ENCODE results near the gene WAC.
"Not testable (repeated sequence)": the region's sequence is repeated elsewhere in the genome, so short reads cannot be mapped to it uniquely, and the experiment has no call there.

The WAC gene

GRCh38 chr10:28566458-28567015 lies 33.6 kb downstream of the WAC start:
- Mint-ChIP-seq H3K4me3 (no peak overlapping the region), H3K4me1 (peaks cover 87% of the 10 kb centered on the region), H3K9me3 (no peaks in the 10 kb centered on the region), H3K27me3 (no peaks in the 10 kb centered on the region), H3K36me3 (ENCODE audit: low read depth) (peaks cover 55% of the 10 kb centered on the region), H3K27ac (no peak overlapping the region)
- DNase-seq (no peak), ATAC-seq (no peak)

- ATAC-seq (peak; percentile 78), DNase-seq (no peak)
- no peak overlapping the region for H3K4me3 Mint-ChIP-seq
- no peaks in the 10 kb centered on the region for H3K27me3 Mint-ChIP-seq
- H3K4me1 Mint-ChIP-seq, result peaks cover 90% of the 10 kb centered on the region
- H3K9me3 Mint-ChIP-seq, result no peaks in the 10 kb centered on the region
- peaks cover 47% of the 10 kb centered on the region for H3K36me3 Mint-ChIP-seq (ENCODE audit: low read depth)
- H3K27ac Mint-ChIP-seq, result peak overlapping the region; percentile 65
Observed at GRCh38 chr10:28569506-28570159, 36.7 kb downstream of the WAC start.

GRCh38 chr10:28570598-28570997 lies 37.7 kb downstream of the WAC start:
- peaks cover 53% of the 10 kb centered on the region for H3K36me3 Mint-ChIP-seq (ENCODE audit: low read depth)
- no peaks in the 10 kb centered on the region for H3K27me3 Mint-ChIP-seq
- peaks cover 92% of the 10 kb centered on the region for H3K4me1 Mint-ChIP-seq
- no peak for DNase-seq
- ATAC-seq, result peak; percentile 58
- H3K27ac Mint-ChIP-seq, result peak overlapping the region; percentile 65
- no peak overlapping the region for H3K4me3 Mint-ChIP-seq
- H3K9me3 Mint-ChIP-seq, result no peaks in the 10 kb centered on the region

- DNase-seq (no peak), ATAC-seq (no peak)
- Mint-ChIP-seq H3K4me1 (peaks cover 90% of the 10 kb centered on the region), H3K27me3 (no peaks in the 10 kb centered on the region), H3K9me3 (no peaks in the 10 kb centered on the region), H3K36me3 (ENCODE audit: low read depth) (peaks cover 50% of the 10 kb centered on the region), H3K27ac (peak overlapping the region; percentile 38), H3K4me3 (no peak overlapping the region)
Observed at GRCh38 chr10:28571265-28571664, 38.3 kb downstream of the WAC start.

- H3K36me3 Mint-ChIP-seq (ENCODE audit: low read depth), result peaks cover 47% of the 10 kb centered on the region
- H3K27ac Mint-ChIP-seq, result not testable (repeated sequence)
Observed at GRCh38 chr10:28574214-28574613, 41.3 kb downstream of the WAC start.

GRCh38 chr10:28575852-28576251 lies 42.9 kb downstream of the WAC start:
- peaks cover 88% of the 10 kb centered on the region for H3K4me1 Mint-ChIP-seq
- no peaks in the 10 kb centered on the region for H3K9me3 Mint-ChIP-seq
- no peak overlapping the region for H3K4me3 Mint-ChIP-seq
- peaks cover 48% of the 10 kb centered on the region for H3K36me3 Mint-ChIP-seq (ENCODE audit: low read depth)
- H3K27ac Mint-ChIP-seq, result no peak overlapping the region
- DNase-seq, result no peak
- ATAC-seq, result no peak
- no peaks in the 10 kb centered on the region for H3K27me3 Mint-ChIP-seq

More at GRCh38 chr10:28574214-28574613, 41.3 kb downstream of the WAC start:
- H3K9me3 Mint-ChIP-seq, ATAC-seq, H3K4me3 Mint-ChIP-seq, DNase-seq, H3K27me3 Mint-ChIP-seq: not testable (repeated sequence)
- peaks cover 86% of the 10 kb centered on the region for H3K4me1 Mint-ChIP-seq

GRCh38 chr10:28577506-28577905 lies 44.6 kb downstream of the WAC start:
- DNase-seq (no peak), ATAC-seq (no peak)
- H3K27me3 Mint-ChIP-seq, result no peaks in the 10 kb centered on the region
- no peak overlapping the region for H3K4me3 Mint-ChIP-seq
- peaks cover 51% of the 10 kb centered on the region for H3K36me3 Mint-ChIP-seq (ENCODE audit: low read depth)
- H3K9me3 Mint-ChIP-seq, result no peaks in the 10 kb centered on the region
- peaks cover 91% of the 10 kb centered on the region for H3K4me1 Mint-ChIP-seq
- H3K27ac Mint-ChIP-seq, result no peak overlapping the region

GRCh38 chr10:28578454-28578853 lies 45.5 kb downstream of the WAC start:
- Mint-ChIP-seq H3K36me3 (ENCODE audit: low read depth) (peaks cover 52% of the 10 kb centered on the region), H3K9me3 (no peaks in the 10 kb centered on the region), H3K27me3 (no peaks in the 10 kb centered on the region), H3K4me1 (peaks cover 84% of the 10 kb centered on the region), H3K27ac (no peak overlapping the region), H3K4me3 (no peak overlapping the region)
- ATAC-seq, result no peak
- DNase-seq, result no peak

GRCh38 chr10:28580825-28581224 lies 47.9 kb downstream of the WAC start:
- H3K27ac Mint-ChIP-seq, result peak overlapping the region; percentile 74
- peaks cover 51% of the 10 kb centered on the region for H3K36me3 Mint-ChIP-seq (ENCODE audit: low read depth)
- no peaks in the 10 kb centered on the region for H3K27me3 Mint-ChIP-seq
- ATAC-seq (no peak), DNase-seq (no peak)
- H3K4me1 Mint-ChIP-seq, result peaks cover 66% of the 10 kb centered on the region
- H3K9me3 Mint-ChIP-seq, result no peaks in the 10 kb centered on the region
- H3K4me3 Mint-ChIP-seq, result no peak overlapping the region

- Mint-ChIP-seq H3K4me3 (no peak overlapping the region), H3K27ac (peak overlapping the region; percentile 74), H3K9me3 (no peaks in the 10 kb centered on the region), H3K36me3 (ENCODE audit: low read depth) (peaks cover 54% of the 10 kb centered on the region), H3K27me3 (no peaks in the 10 kb centered on the region), H3K4me1 (peaks cover 64% of the 10 kb centered on the region)
- ATAC-seq (peak; percentile 73), DNase-seq (no peak)
Observed at GRCh38 chr10:28581916-28582315, 49.0 kb downstream of the WAC start.

- Mint-ChIP-seq H3K36me3 (ENCODE audit: low read depth) (peaks cover 55% of the 10 kb centered on the region), H3K27ac (no peak overlapping the region), H3K4me3 (no peak overlapping the region), H3K27me3 (no peaks in the 10 kb centered on the region), H3K4me1 (peaks cover 51% of the 10 kb centered on the region), H3K9me3 (no peaks in the 10 kb centered on the region)
- DNase-seq, result no peak
- ATAC-seq, result no peak
Observed at GRCh38 chr10:28585076-28585475, 52.2 kb downstream of the WAC start.

- no peak for DNase-seq
- ATAC-seq, result no peak
- H3K4me3 Mint-ChIP-seq, result no peak overlapping the region
- H3K9me3 Mint-ChIP-seq, result no peaks in the 10 kb centered on the region
- H3K4me1 Mint-ChIP-seq, result peaks cover 40% of the 10 kb centered on the region
- H3K27me3 Mint-ChIP-seq, result no peaks in the 10 kb centered on the region
- H3K27ac Mint-ChIP-seq, result no peak overlapping the region
- peaks cover 60% of the 10 kb centered on the region for H3K36me3 Mint-ChIP-seq (ENCODE audit: low read depth)
Observed at GRCh38 chr10:28586176-28586575, 53.3 kb downstream of the WAC start.

- no peak overlapping the region for H3K4me3 Mint-ChIP-seq
- H3K9me3 Mint-ChIP-seq, result no peaks in the 10 kb centered on the region
- H3K27me3 Mint-ChIP-seq, result no peaks in the 10 kb centered on the region
- no peak for ATAC-seq
- peaks cover 62% of the 10 kb centered on the region for H3K36me3 Mint-ChIP-seq (ENCODE audit: low read depth)
- peaks cover 34% of the 10 kb centered on the region for H3K4me1 Mint-ChIP-seq
- no peak for DNase-seq
- H3K27ac Mint-ChIP-seq, result peak overlapping the region; percentile 35
Observed at GRCh38 chr10:28587270-28587969, 54.5 kb downstream of the WAC start.

- H3K27me3 Mint-ChIP-seq, result no peaks in the 10 kb centered on the region
- DNase-seq (no peak), ATAC-seq (no peak)
- peaks cover 63% of the 10 kb centered on the region for H3K36me3 Mint-ChIP-seq (ENCODE audit: low read depth)
- H3K9me3 Mint-ChIP-seq, result no peaks in the 10 kb centered on the region
- no peak overlapping the region for H3K4me3 Mint-ChIP-seq
- peaks cover 35% of the 10 kb centered on the region for H3K4me1 Mint-ChIP-seq
- H3K27ac Mint-ChIP-seq, result peak overlapping the region; percentile 35
Observed at GRCh38 chr10:28587970-28588290, 55.0 kb downstream of the WAC start.

- peaks cover 51% of the 10 kb centered on the region for H3K4me1 Mint-ChIP-seq
- peaks cover 78% of the 10 kb centered on the region for H3K36me3 Mint-ChIP-seq (ENCODE audit: low read depth)
- H3K4me3 Mint-ChIP-seq, result no peak overlapping the region
- ATAC-seq, result no peak
- no peaks in the 10 kb centered on the region for H3K27me3 Mint-ChIP-seq
- H3K27ac Mint-ChIP-seq, result no peak overlapping the region
- H3K9me3 Mint-ChIP-seq, result no peaks in the 10 kb centered on the region
- DNase-seq, result no peak
Observed at GRCh38 chr10:28592953-28593352, 60.0 kb downstream of the WAC start.

All from activated naive CD8-positive, alpha-beta T cell treated with anti-CD3 and anti-CD28 coated beads, Interleukin-2, amount 50 U/mL, for 24 hours (primary cell).